Epidermal melanocyte (primary cell): ENCODE results near the gene PMEL.

Experiments
- DNase-seq: peaks from one replicate; pipeline ENCODE4 v3.0.0; 2011; ENCODE audit warnings: low spot score; ENCODE audit not compliant: insufficient read length

The PMEL gene

GRCh38 chr12:55942577-55943136 lies 23.2 kb downstream of the PMEL start:
- DNase-seq = no peak

GRCh38 chr12:55942055-55942454 lies 23.8 kb downstream of the PMEL start:
- DNase-seq = no peak

- peak; percentile 81 for DNase-seq
Observed at GRCh38 chr12:55940065-55940732, 25.6 kb downstream of the PMEL start.

- no peak for DNase-seq
Observed at GRCh38 chr12:55938826-55939501, 26.9 kb downstream of the PMEL start.

- DNase-seq = no peak
Observed at GRCh38 chr12:55937981-55938380, 27.9 kb downstream of the PMEL start.

GRCh38 chr12:55935738-55936151 lies 30.1 kb downstream of the PMEL start:
- no peak for DNase-seq

GRCh38 chr12:55934773-55935172 lies 31.1 kb downstream of the PMEL start:
- DNase-seq = no peak

GRCh38 chr12:55933799-55934742 lies 31.8 kb downstream of the PMEL start:
- DNase-seq = no peak

GRCh38 chr12:55933169-55933798 lies 32.6 kb downstream of the PMEL start:
- no peak for DNase-seq

- no peak for DNase-seq
Observed at GRCh38 chr12:55932551-55932910, 33.3 kb downstream of the PMEL start.

- DNase-seq = no peak
Observed at GRCh38 chr12:55931780-55932550, 33.9 kb downstream of the PMEL start.

- no peak for DNase-seq
Observed at GRCh38 chr12:55931317-55931779, 34.5 kb downstream of the PMEL start.

GRCh38 chr12:55930771-55931316 lies 35.0 kb downstream of the PMEL start, which contains the start of gene DGKA:
Gene DGKA, plus strand, starts transcription at chr12:55931162. Its CDS starts 5,342 bp downstream, at chr12:55936504.
- DNase-seq = peak; percentile 59

GRCh38 chr12:55929306-55929791 lies 36.5 kb downstream of the PMEL start:
- DNase-seq = no peak

GRCh38 chr12:55927588-55928502 lies 38.0 kb downstream of the PMEL start, which contains the start of gene PYM1:
Gene PYM1, minus strand, starts transcription at chr12:55927894. Its CDS starts 133 bp downstream, at chr12:55927761.
- DNase-seq = peak; percentile 37

GRCh38 chr12:55926738-55927587 lies 38.9 kb downstream of the PMEL start:
- peak; percentile 98 for DNase-seq

- DNase-seq = no peak
Observed at GRCh38 chr12:55925870-55926737, 39.7 kb downstream of the PMEL start.
